ENCODE measurements around the gene PAAF1.
"Not testable (repeated sequence)": the region's sequence is repeated elsewhere in the genome, so short reads cannot be mapped to it uniquely, and the experiment has no call there.

The PAAF1 gene

DNA sequence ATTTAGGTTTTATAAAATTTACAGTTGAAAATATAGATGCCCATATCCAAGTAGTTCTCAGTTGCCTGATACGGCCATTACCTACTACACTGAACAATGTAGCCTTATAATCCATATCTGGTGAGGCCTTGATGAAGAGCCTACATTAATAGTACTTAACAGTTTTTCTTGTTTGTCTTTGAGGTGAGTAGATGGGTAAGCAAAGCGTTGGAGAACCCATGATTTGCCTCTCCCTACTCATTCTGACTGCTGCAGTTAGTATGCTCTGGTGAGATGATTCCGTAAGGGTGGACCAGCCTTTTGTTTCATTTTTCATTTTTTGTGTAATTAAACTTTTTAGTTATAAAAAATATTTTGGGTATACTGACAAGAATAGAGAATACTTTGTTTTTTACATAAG is 11.4 kb downstream of the PAAF1 start:
- DNase-seq, result no peak

DNA sequence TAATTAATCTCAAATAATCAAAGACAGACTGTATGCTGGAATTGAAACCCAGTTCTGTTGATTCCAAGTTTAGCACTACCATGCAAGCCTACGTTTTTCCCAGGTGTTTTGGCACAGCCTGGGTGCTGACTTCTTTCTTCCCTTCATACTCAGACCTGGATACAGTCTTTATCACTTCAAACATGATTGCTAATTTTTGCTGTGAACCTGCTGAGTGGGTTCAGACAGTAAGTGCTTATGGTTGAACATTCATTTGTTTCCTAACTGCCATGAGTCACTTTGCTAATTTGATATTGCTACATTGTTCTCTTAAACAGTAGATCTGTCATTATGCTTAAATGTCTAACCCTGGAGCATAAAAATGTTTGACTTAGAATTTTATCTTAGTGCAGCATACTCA is 12.2 kb downstream of the PAAF1 start:
- DNase-seq, result no peak

GRCh38 chr11:73889536-73889935 is 12.7 kb downstream of the PAAF1 start:
- no peak for DNase-seq

- DNase-seq, result no peak
These were observed 16.2 kb downstream of the PAAF1 start for GRCh38 chr11:73893041-73893440.

GRCh38 chr11:73894725-73895335 is 18.0 kb downstream of the PAAF1 start:
- DNase-seq, result no peak

- DNase-seq, result no peak
These were observed 25.5 kb downstream of the PAAF1 start for GRCh38 chr11:73902303-73902702.

- DNase-seq, result peak in 1 of 2 donors; percentile 71
These were observed 30.4 kb downstream of the PAAF1 start for GRCh38 chr11:73907191-73907590.

DNA sequence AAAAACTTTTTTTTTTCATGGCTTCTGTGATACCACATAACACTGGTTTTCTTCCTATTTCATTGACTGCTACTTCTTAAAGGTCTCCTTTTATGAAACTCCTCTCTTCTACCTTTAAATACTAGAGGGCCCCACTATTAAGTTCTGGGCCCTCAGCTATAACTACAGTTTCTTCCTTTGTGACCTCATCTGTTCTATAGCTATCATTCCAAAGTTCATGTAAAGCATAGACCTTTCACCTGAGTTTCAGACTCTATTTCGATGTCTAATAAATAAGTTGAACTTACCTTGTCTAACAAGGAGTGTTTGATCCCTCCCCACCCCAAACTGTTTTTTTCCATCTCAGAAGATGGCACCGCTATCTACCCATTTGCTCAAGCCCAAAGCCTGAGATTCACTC is 35.2 kb downstream of the PAAF1 start:
- no peak for DNase-seq

- no peak for DNase-seq
These were observed 36.7 kb downstream of the PAAF1 start for GRCh38 chr11:73913472-73913871.

DNA sequence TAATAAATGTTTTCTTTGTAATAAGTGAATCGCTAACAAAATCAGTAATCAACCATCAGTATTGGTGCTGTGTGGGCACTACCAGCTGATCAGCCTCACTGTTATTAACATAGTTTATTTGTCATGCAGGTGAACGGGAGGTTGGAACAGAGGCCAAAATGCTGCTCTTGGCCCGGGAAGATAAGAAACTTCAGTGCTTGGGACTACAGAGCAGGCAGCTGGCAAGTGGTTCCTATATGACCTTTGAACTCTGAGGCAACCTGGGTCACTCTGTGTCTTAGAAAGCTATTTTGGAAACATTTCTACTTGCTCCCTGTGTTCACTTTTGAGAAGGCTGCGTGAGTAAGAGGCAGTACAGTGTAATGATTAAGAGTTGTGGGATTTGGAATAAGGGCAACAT is 37.5 kb downstream of the PAAF1 start:
- no peak for DNase-seq

DNA sequence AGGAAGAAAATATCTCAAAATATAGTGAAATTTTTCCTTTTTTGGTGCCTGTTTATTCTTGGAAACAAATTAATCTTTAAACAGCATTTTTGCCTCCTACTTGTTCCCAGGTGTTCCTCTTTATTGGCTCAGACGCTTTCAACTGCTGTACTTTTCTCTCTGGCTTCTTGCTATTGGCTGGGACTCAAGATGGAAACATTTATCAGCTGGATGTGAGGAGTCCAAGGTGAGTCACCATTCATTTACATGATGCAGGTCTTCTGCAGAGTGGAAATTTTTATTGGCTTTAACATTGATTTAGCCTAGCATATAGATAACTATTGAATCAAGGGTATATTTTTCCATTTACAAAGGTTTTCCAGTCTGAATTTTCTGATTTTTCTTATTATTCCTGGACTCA is 39.6 kb downstream of the PAAF1 start:
- no peak for DNase-seq

DNA sequence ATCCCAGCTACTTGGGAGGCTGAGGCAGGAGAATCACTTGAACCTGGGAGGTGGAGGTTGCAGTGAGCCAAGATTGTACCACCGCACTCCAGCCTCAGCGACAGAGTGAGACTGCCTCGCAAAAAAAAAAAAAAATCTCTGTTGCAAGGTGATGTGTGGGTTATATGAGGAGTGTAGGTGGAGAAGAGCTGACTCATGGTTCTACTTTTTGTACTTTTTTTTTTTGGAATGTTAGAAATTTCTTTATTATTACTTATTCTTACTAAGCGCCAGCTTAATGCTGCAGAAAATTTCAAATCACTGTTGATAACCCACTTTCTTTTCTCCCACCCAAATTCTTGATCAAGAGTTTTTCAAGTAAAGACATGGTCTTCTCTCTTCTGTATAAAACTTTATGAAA is 44.4 kb downstream of the PAAF1 start:
- DNase-seq, result peak in 1 of 2 donors; percentile 16

GRCh38 chr11:73929388-73929787 is 52.6 kb downstream of the PAAF1 start:
- no peak for DNase-seq

GRCh38 chr11:73931039-73931645 is 54.3 kb downstream of the PAAF1 start:
- peak; percentile 50 to 56 for DNase-seq

GRCh38 chr11:73931951-73932350 is 55.2 kb downstream of the PAAF1 start:
- no peak for DNase-seq

DNA sequence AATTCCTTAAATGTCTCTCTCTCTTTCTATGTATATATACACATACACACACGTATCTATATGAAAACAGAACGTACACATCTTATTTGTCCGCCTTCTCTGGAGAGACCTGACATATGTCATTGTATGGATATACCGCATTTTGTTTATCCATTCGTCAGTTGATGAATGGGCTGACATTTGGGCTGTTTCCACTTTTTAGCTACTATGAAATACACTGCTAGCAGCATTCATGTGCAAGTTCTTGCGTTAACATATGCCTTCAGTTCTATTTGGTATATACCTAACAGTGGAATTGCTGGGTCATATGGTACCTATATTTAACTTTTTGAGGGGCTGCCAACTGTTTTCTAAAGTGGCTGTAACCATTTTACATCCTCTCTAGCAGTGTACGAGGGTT is 56.0 kb downstream of the PAAF1 start:
- DNase-seq, result no peak

DNA sequence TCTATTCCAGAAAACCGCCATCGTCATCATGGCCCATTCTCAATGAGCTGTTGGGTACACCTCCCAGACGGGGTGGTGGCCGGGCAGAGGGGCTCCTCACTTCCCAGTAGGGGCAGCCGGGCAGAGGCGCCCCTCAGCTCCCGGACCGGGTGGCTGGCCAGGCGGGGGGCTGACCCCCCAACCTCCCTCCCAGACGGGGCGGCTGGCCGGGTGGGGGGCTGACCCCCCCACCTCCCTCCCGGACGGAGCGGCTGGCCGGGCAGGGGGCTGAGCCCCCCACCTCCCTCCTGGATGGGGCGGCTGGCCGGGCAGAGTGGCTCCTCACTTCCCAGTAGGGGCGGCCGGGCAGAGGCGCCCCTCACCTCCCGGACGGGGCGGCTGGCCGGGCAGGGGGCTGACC is 59.2 kb downstream of the PAAF1 start:
- not testable (repeated sequence) for DNase-seq

DNA sequence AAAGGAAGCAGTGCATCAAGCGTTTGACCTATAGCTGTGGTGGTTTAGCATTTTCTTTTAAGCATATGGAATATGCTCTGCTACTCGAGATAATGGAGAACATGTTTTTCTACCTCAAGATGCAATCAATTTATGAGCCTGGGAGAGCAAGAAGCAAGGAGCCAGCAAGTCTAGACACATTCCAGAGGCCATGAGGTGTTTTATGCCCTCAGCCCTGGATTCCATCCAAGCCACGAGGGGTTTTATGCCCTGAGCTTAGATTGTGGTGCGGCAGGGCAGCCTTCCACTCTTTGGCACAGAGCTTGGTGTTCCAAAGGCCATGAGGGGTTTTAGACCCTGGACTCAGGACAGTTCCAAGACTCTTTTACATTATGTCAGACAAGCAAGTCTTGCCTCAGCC is 62.3 kb downstream of the PAAF1 start:
- DNase-seq, result no peak

- no peak for DNase-seq
These were observed 64.2 kb downstream of the PAAF1 start for GRCh38 chr11:73940801-73941570.

- DNase-seq, result no peak
These were observed 65.2 kb downstream of the PAAF1 start for GRCh38 chr11:73942010-73942409.

DNA sequence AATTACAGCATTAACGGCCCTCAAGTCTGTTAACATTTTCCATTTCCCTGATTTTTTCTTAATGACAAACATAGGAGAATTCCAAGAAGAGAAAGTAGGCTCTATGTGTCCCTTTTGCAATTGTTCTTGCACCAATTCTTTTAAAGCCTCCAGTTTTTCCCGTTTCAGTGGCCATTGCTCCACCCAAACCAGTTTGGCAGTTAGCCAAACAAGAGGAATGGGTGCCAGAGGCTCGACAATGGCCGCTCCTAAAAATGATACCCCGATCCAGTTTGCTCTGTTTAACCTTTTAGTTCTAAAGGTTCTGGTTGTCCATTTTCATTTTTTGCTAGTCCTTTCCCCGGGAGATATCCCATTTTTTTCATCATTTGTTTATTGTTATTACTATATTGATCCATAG is 67.3 kb downstream of the PAAF1 start:
- DNase-seq, result no peak

DNA sequence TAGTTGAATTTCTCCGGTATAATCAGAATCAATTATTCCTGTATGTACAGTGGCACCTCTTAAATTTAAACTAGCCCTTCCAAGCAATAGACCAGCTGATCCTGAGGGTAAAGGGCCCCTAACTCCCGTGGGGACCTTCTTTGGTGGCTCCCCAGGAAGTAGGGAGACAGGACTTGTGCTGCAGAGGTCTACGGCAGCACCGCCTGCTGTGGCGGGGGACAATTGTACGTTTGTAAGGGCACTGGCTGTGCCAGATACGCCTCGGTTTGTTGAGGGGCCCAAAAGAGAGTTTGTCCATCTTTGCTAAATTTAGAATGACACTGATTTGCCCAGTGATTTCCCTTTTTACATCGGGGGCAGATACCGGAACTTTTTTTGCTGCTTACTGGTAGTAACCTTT is 68.1 kb downstream of the PAAF1 start:
- DNase-seq, result no peak

DNA sequence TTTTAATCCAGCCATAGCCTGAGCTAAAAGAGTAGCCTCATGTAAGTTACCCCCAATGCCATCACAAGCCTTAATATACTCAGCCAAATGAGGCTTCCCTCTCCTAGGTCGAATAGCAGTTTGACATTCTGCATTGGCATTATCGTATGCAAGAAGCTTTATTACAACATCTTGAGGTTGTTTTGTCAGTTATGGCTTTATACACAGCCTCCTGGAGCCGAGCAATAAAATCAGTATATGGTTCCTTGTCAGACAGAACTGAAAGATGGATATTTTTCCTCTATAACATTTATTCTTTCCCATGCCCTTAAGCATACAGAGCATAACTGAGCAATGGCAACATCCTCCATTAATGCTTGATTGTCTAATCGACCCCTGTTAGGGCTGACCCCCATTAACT is 68.6 kb downstream of the PAAF1 start:
- DNase-seq, result no peak

- DNase-seq, result no peak
These were observed 70.1 kb downstream of the PAAF1 start for GRCh38 chr11:73946798-73947458.

Measured in inflammatory macrophage treated with lipopolysaccharide for 1 hour (primary cell).